Caki2 (cell line): ENCODE results near the gene FEN1. TPM values are rescaled to one million over a fixed set of nuclear protein-coding genes. Genes with fewer than 3 reads are reported as not detected.

Source experiments
- total RNA-seq: library from RNA; depleted of rRNA; stranded (reverse); fragments of >200 nt; shearing (Covaris generic); gene quantifications from 2 replicates; pipeline ENCODE4 v1.2.3, GENCODE V29; 2014; ENCODE audit warnings: low replicate concordance; rRNA removed

Gene FEN1
- total RNA-seq, 1 experiment from 2014 or later: 61.0 TPM

Other genes starting within 250 kb of the FEN1 start
- gene SYT7, start 211.8 kb upstream of the FEN1 start, total RNA-seq: 0.41 and 2.0 TPM in 2 replicates
- gene DAGLA, start 112.5 kb upstream of the FEN1 start, total RNA-seq: 0.74 and 2.4 TPM in 2 replicates
- gene MYRF, start 40.3 kb upstream of the FEN1 start, total RNA-seq: 2.5 and 7.4 TPM in 2 replicates
- gene TMEM258, start 312 bp upstream of the FEN1 start, total RNA-seq: 61.3 and 85.2 TPM in 2 replicates
- gene FADS1, start 24.1 kb downstream of the FEN1 start, total RNA-seq: 49.8 and 55.0 TPM in 2 replicates
- 5.7 and 8.6 TPM in 2 replicates for gene FADS2, start 35.4 kb downstream of the FEN1 start, total RNA-seq
- gene FADS3, start 98.6 kb downstream of the FEN1 start, total RNA-seq: 86.2 and 95.6 TPM in 2 replicates
- gene RAB3IL1, start 124.7 kb downstream of the FEN1 start, total RNA-seq: 7.5 and 9.6 TPM in 2 replicates
- gene BEST1, start 157.4 kb downstream of the FEN1 start, total RNA-seq: not detected in 2 replicates
- gene FTH1, start 174.7 kb downstream of the FEN1 start, total RNA-seq: 2,721 and 2,840 TPM in 2 replicates